HPDE6-E6E7 (cell line): ENCODE data around the gene MAMLD1.

Source experiments
- DNase-seq: peaks from one replicate; pipeline ENCODE4 v3.0.0; 2011; ENCODE audit warnings: missing footprints; ENCODE audit errors: extremely low spot score

MAMLD1 gene

GRCh38 chrX:150531467-150531866 is 168.3 kb downstream of the MAMLD1 start:
- DNase-seq: no peak

- DNase-seq: no peak
Measured at GRCh38 chrX:150533863-150534262, 170.7 kb downstream of the MAMLD1 start.

GRCh38 chrX:150536455-150537116 is 173.5 kb downstream of the MAMLD1 start:
- no peak for DNase-seq

- no peak for DNase-seq
Measured at GRCh38 chrX:150537851-150538250, 174.7 kb downstream of the MAMLD1 start.

GRCh38 chrX:150540965-150541364 is 177.8 kb downstream of the MAMLD1 start:
- DNase-seq: no peak

GRCh38 chrX:150542846-150543229 is 179.7 kb downstream of the MAMLD1 start:
- no peak for DNase-seq

- no peak for DNase-seq
Measured at GRCh38 chrX:150543230-150544155, 180.4 kb downstream of the MAMLD1 start.

- no peak for DNase-seq
Measured at GRCh38 chrX:150544222-150544787, 181.2 kb downstream of the MAMLD1 start.

GRCh38 chrX:150544835-150545770 is 182.0 kb downstream of the MAMLD1 start:
- DNase-seq: no peak

GRCh38 chrX:150546711-150547153 is 183.6 kb downstream of the MAMLD1 start:
- no peak for DNase-seq

GRCh38 chrX:150547375-150548115 is 184.4 kb downstream of the MAMLD1 start:
- DNase-seq: peak; percentile 68

GRCh38 chrX:150548251-150548650 is 185.1 kb downstream of the MAMLD1 start:
- no peak for DNase-seq

GRCh38 chrX:150548684-150549083 is 185.6 kb downstream of the MAMLD1 start:
- DNase-seq: no peak

GRCh38 chrX:150551963-150552362 is 188.8 kb downstream of the MAMLD1 start:
- no peak for DNase-seq

- no peak for DNase-seq
Measured at GRCh38 chrX:150558424-150558823, 195.3 kb downstream of the MAMLD1 start.
